ENCODE data around the gene OSBP. TPM values are rescaled to one million over a fixed set of nuclear protein-coding genes. Genes with fewer than 3 reads are reported as not detected.

Gene OSBP
- polyA plus RNA-seq, 1 donor from 2014 or later = 24.4 TPM

DNA sequence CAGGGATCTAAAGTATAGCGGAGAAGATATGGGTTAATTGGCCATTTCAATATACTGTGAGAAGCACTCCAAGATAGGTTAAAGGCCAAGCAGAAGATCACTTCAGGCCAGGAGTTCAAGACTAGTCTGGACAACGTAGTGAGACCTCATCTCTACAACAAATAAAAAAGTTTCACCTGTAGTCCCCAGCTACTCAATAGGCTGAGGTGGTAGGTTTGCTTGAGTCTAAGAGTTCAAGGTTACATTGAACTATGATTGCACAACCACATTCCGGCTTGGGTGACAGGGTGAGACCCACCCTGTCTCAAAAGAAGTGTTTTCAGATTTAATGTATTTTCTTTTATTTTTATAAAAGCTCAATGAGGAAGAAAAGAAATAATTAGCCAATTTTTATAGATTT is 27.8 kb upstream of the OSBP start (continued):
- TF ChIP-seq, protein P1, sequence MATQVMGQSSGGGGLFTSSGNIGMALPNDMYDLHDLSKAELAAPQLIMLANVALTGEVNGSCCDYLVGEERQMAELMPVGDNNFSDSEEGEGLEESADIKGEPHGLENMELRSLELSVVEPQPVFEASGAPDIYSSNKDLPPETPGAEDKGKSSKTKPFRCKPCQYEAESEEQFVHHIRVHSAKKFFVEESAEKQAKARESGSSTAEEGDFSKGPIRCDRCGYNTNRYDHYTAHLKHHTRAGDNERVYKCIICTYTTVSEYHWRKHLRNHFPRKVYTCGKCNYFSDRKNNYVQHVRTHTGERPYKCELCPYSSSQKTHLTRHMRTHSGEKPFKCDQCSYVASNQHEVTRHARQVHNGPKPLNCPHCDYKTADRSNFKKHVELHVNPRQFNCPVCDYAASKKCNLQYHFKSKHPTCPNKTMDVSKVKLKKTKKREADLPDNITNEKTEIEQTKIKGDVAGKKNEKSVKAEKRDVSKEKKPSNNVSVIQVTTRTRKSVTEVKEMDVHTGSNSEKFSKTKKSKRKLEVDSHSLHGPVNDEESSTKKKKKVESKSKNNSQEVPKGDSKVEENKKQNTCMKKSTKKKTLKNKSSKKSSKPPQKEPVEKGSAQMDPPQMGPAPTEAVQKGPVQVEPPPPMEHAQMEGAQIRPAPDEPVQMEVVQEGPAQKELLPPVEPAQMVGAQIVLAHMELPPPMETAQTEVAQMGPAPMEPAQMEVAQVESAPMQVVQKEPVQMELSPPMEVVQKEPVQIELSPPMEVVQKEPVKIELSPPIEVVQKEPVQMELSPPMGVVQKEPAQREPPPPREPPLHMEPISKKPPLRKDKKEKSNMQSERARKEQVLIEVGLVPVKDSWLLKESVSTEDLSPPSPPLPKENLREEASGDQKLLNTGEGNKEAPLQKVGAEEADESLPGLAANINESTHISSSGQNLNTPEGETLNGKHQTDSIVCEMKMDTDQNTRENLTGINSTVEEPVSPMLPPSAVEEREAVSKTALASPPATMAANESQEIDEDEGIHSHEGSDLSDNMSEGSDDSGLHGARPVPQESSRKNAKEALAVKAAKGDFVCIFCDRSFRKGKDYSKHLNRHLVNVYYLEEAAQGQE (IDR thresholded peaks at IDR 0.05; ENCODE audit: borderline replicate concordance) = no peak

DNA sequence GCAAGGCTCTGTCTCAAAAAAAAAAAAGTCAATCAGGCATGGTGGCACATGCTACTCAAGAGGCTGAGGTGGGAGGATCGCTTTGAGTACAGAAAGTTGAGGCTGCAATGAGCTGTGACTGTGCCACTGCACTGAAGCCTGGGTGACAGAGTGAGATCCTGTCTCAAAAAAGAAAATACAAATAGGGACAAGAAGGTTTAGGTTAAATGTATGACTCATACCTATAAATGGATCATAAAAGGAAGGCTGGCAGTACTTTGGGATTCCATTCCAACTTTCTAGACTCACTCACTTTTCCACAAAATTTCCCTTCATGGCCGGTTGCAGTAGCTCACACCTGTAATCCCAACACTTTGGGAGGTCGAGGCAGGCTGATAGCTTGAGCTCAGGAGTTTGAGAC is 25.6 kb upstream of the OSBP start:
- Histone ChIP-seq H3K4me3 (ENCODE audit: low read length) (no peak overlapping the region), H3K36me3 (ENCODE audit: insufficient read depth, low read length) (peaks cover 13% of the 10 kb centered on the region)
- TF ChIP-seq, protein P2, sequence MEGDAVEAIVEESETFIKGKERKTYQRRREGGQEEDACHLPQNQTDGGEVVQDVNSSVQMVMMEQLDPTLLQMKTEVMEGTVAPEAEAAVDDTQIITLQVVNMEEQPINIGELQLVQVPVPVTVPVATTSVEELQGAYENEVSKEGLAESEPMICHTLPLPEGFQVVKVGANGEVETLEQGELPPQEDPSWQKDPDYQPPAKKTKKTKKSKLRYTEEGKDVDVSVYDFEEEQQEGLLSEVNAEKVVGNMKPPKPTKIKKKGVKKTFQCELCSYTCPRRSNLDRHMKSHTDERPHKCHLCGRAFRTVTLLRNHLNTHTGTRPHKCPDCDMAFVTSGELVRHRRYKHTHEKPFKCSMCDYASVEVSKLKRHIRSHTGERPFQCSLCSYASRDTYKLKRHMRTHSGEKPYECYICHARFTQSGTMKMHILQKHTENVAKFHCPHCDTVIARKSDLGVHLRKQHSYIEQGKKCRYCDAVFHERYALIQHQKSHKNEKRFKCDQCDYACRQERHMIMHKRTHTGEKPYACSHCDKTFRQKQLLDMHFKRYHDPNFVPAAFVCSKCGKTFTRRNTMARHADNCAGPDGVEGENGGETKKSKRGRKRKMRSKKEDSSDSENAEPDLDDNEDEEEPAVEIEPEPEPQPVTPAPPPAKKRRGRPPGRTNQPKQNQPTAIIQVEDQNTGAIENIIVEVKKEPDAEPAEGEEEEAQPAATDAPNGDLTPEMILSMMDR (IDR thresholded peaks at IDR 0.05; ENCODE audit: poor library complexity, severe bottlenecking) = no peak
- TF ChIP-seq SMC3 (conservative IDR thresholded peaks at IDR 0.05; ENCODE audit: poor library complexity) = no peak
- no peak for TF ChIP-seq RAD21 (conservative IDR thresholded peaks at IDR 0.05)
- no peak for TF ChIP-seq EP300 (conservative IDR thresholded peaks at IDR 0.05; ENCODE audit: poor library complexity, severe bottlenecking)
- no peak for TF ChIP-seq MXI1 (conservative IDR thresholded peaks at IDR 0.05; ENCODE audit: poor library complexity, severe bottlenecking)
- no peak for TF ChIP-seq TAF1 (IDR thresholded peaks at IDR 0.05; ENCODE audit: low read depth)
- TF ChIP-seq, protein P1 (IDR thresholded peaks at IDR 0.05; ENCODE audit: borderline replicate concordance) = no peak
- no peak for TF ChIP-seq POLR2AphosphoS5 (IDR thresholded peaks at IDR 0.05)
- no peak for TF ChIP-seq EZH2 (IDR thresholded peaks at IDR 0.05; ENCODE audit: borderline replicate concordance, insufficient read depth, low read length, poor library complexity, severe bottlenecking)

More for the DNA sequence above, 25.6 kb upstream of the OSBP start:
- no peaks in the 10 kb centered on the region for H3K9me3 ChIP-seq (ENCODE audit: low read length)
- H3K9ac ChIP-seq (ENCODE audit: low read length) = no peak overlapping the region
- H2AFZ ChIP-seq (ENCODE audit: low read depth, low read length) = no peak overlapping the region
- no peak overlapping the region for H3K27ac ChIP-seq (ENCODE audit: low read length)
- H3K4me2 ChIP-seq (ENCODE audit: low read length) = no peak overlapping the region
- H3K9me2 ChIP-seq (ENCODE audit: insufficient read depth, low read length) = no peaks in the 10 kb centered on the region
- no peaks in the 10 kb centered on the region for H3K79me2 ChIP-seq (replicated peaks; ENCODE audit: insufficient read depth, low read length)
- H4K20me1 ChIP-seq (ENCODE audit: insufficient read depth) = no peaks in the 10 kb centered on the region
- H3K27me3 ChIP-seq (ENCODE audit: insufficient read depth, low read depth, low read length) = no peaks in the 10 kb centered on the region
- H3F3A ChIP-seq (ENCODE audit: insufficient read depth, low read length, poor library complexity, severe bottlenecking) = no peaks in the 10 kb centered on the region
